MM.1S (cell line): ENCODE data around the gene KRT28.

Experiments
- DNase-seq: peaks from one replicate; pipeline ENCODE4 v3.0.0-alpha.2; 2015
- H2AFZ ChIP-seq: fragments of 300-600 bp; sonication (generic); 2 replicates; pipeline ENCODE4 v1.6.0; 2016; ENCODE audit warnings: antibody characterized with exemption, low read length
- H3F3A ChIP-seq: fragments of 300-600 bp; sonication (generic); 2 replicates; pipeline ENCODE4 v1.6.1; 2016; ENCODE audit warnings: mild to moderate bottlenecking, antibody characterized with exemption, low read length, moderate library complexity, mixed read lengths; ENCODE audit not compliant: insufficient read depth
- H3K27ac ChIP-seq: fragments of 300-600 bp; sonication (generic); 2 replicates; pipeline ENCODE4 v1.5.1; 2016; ENCODE audit warnings: mild to moderate bottlenecking, low read length
- H3K27me3 ChIP-seq: fragments of 300-600 bp; sonication (generic); replicated peaks from 2 replicates; pipeline ENCODE4 v1.6.0; 2016; ENCODE audit warnings: low read length; ENCODE audit not compliant: insufficient read depth
- H3K36me3 ChIP-seq: fragments of 300-600 bp; sonication (generic); replicated peaks from 2 replicates; pipeline ENCODE4 v1.6.1; 2016; ENCODE audit warnings: mild to moderate bottlenecking, low read length, mixed read lengths; ENCODE audit not compliant: insufficient read depth
- H3K4me1 ChIP-seq: fragments of 300-600 bp; sonication (generic); 2 replicates; pipeline ENCODE4 v1.6.1; 2016; ENCODE audit warnings: low read length, mixed read lengths
- H3K4me2 ChIP-seq: fragments of 300-600 bp; sonication (generic); 2 replicates; pipeline ENCODE4 v1.6.0; 2016; ENCODE audit warnings: low read depth, low read length
- H3K4me3 ChIP-seq: fragments of 300-600 bp; sonication (generic); 2 replicates; pipeline ENCODE4 v1.5.1; 2016; ENCODE audit warnings: low read length, mixed read lengths
- H3K79me2 ChIP-seq: fragments of 300-600 bp; sonication (generic); 2 replicates; pipeline ENCODE4 v1.6.1; 2016; ENCODE audit warnings: mixed run types, low read length, mixed read lengths
- H3K9ac ChIP-seq: fragments of 300-600 bp; sonication (generic); 2 replicates; pipeline ENCODE4 v1.6.1; 2016; ENCODE audit warnings: low read length, mixed read lengths
- H3K9me2 ChIP-seq: fragments of 300-600 bp; sonication (generic); replicated peaks from 2 replicates; pipeline ENCODE4 v1.6.1; 2016; ENCODE audit warnings: mild to moderate bottlenecking, low read length, mixed read lengths; ENCODE audit not compliant: insufficient read depth
- H3K9me3 ChIP-seq: fragments of 300-600 bp; sonication (generic); replicated peaks from 2 replicates; pipeline ENCODE4 v1.6.1; 2016; ENCODE audit warnings: mild to moderate bottlenecking, low read length, mixed read lengths; ENCODE audit not compliant: insufficient read depth
- H4K20me1 ChIP-seq: fragments of 300-600 bp; sonication (generic); 2 replicates; pipeline ENCODE4 v1.6.1; 2016; ENCODE audit warnings: mild to moderate bottlenecking, low read length, moderate library complexity, mixed read lengths; ENCODE audit not compliant: insufficient read depth
- CTCF ChIP-seq: fragments of 300-600 bp; sonication (generic); IDR thresholded peaks from 2 replicates; pipeline ENCODE4 v1.5.1; 2016; ENCODE audit warnings: antibody characterized with exemption, low read length, mixed read lengths
- EZH2 ChIP-seq: fragments of 300-600 bp; sonication (generic); optimal IDR thresholded peaks from 2 replicates; pipeline ENCODE3; 2017; ENCODE audit warnings: low read depth, mild to moderate bottlenecking, antibody characterized with exemption, low read length, mixed read lengths
- EZH2phosphoT487 ChIP-seq: fragments of 300-600 bp; sonication (generic); IDR thresholded peaks from 2 replicates; pipeline ENCODE4 v1.6.1; 2018; ENCODE audit warnings: antibody characterized with exemption, low read length

The KRT28 gene

GRCh38 chr17:40825599-40825998 is 25.8 kb upstream of the KRT28 start:
- Histone ChIP-seq H2AFZ (no peak overlapping the region), H3K9me3 (no peaks in the 10 kb centered on the region), H3K4me2 (no peak overlapping the region), H3K79me2 (no peaks in the 10 kb centered on the region), H3K9me2 (no peaks in the 10 kb centered on the region), H3K4me3 (no peak overlapping the region), H3F3A (no peaks in the 10 kb centered on the region), H3K9ac (no peak overlapping the region), H3K27ac (no peak overlapping the region), H3K4me1 (0 out of 2 replicates have a peak, but pooled peaks cover 5% of the 10 kb centered on the region), H3K36me3 (no peaks in the 10 kb centered on the region), H3K27me3 (no peaks in the 10 kb centered on the region), H4K20me1 (no peaks in the 10 kb centered on the region)
- TF ChIP-seq EZH2phosphoT487 (no peak), EZH2 (no peak), CTCF (no peak)
- no peak for DNase-seq

GRCh38 chr17:40824015-40824832 is 24.5 kb upstream of the KRT28 start:
- no peaks in the 10 kb centered on the region for H3K9me2 ChIP-seq
- peak; percentile 26 for DNase-seq
- H3K27me3 ChIP-seq = no peaks in the 10 kb centered on the region
- peaks cover 10% of the 10 kb centered on the region for H3F3A ChIP-seq
- H3K4me3 ChIP-seq = no peak overlapping the region
- H3K4me1 ChIP-seq = 0 out of 2 replicates have a peak, but pooled peaks cover 9% of the 10 kb centered on the region
- no peaks in the 10 kb centered on the region for H3K79me2 ChIP-seq
- H3K27ac ChIP-seq = no peak overlapping the region
- H3K9ac ChIP-seq = no peak overlapping the region
- no peaks in the 10 kb centered on the region for H3K9me3 ChIP-seq
- peak overlapping the region; percentile 20 for H3K4me2 ChIP-seq
- no peaks in the 10 kb centered on the region for H3K36me3 ChIP-seq
- no peaks in the 10 kb centered on the region for H4K20me1 ChIP-seq
- TF ChIP-seq EZH2phosphoT487 (no peak), EZH2 (no peak), CTCF (no peak)
- peak overlapping the region; percentile 2; the same call in 1 of the 2 replicates for H2AFZ ChIP-seq

- H3K36me3 ChIP-seq = no peaks in the 10 kb centered on the region
- no peaks in the 10 kb centered on the region for H3K9me2 ChIP-seq
- TF ChIP-seq CTCF = no peak
- TF ChIP-seq EZH2 = no peak
- no peak for TF ChIP-seq EZH2phosphoT487
- peaks cover 7% of the 10 kb centered on the region; the same call in 1 of the 2 replicates for H3K79me2 ChIP-seq
- DNase-seq = no peak
- no peak within 1 kb of the TSS for H3K27ac ChIP-seq
- no peaks in the 10 kb centered on the region for H3K9me3 ChIP-seq
- no peaks in the 10 kb centered on the region for H4K20me1 ChIP-seq
- no peak within 1 kb of the TSS for H3K9ac ChIP-seq
- 0 out of 2 replicates have a peak, but pooled peaks cover 13% of the 10 kb centered on the region for H3K4me1 ChIP-seq
- no peak within 1 kb of the TSS for H3K4me2 ChIP-seq
- no peak within 1 kb of the TSS for H3K4me3 ChIP-seq
- no peaks in the 10 kb centered on the region for H3K27me3 ChIP-seq
- H3F3A ChIP-seq = peaks cover 21% of the 10 kb centered on the region
- H2AFZ ChIP-seq = no peak within 1 kb of the TSS
Observed at GRCh38 chr17:40822132-40822812, 22.5 kb upstream of the KRT28 start, which contains the start of gene KRT10. KRT10 (minus strand) TSS chr17:40822614; CDS start chr17:40822585, 29 bp downstream.
